Bronchial epithelial cell (primary cell): ENCODE results near the gene XIRP2. TPM values are rescaled to one million over a fixed set of nuclear protein-coding genes. Genes with fewer than 3 reads are reported as not detected.
"Not testable (repeated sequence)": the region's sequence is repeated elsewhere in the genome, so short reads cannot be mapped to it uniquely, and the experiment has no call there.

ENCODE experiments used
- DNase-seq: peaks from one replicate; pipeline ENCODE4 v3.0.0-alpha.2; 2010; ENCODE audit warnings: low read depth
- FAIRE-seq: peaks from 2 replicates; lab custom pipeline; 2011; peaks lifted over from hg19 to GRCh38; lab: Jason Lieb, UNC
- H3K27me3 ChIP-seq: 2 replicates; pipeline ENCODE4 v1.5.1; 2011; ENCODE audit warnings: low read length; ENCODE audit not compliant: control insufficient read depth, insufficient read depth
- H3K36me3 ChIP-seq: 2 replicates; pipeline ENCODE4 v1.5.1; 2011; ENCODE audit warnings: low read length; ENCODE audit not compliant: control insufficient read depth, insufficient read depth
- H3K4me3 ChIP-seq: 2 replicates; pipeline ENCODE4 v1.5.1; 2011; ENCODE audit warnings: mild to moderate bottlenecking, low read depth, low read length, control low read depth
- CTCF ChIP-seq: IDR thresholded peaks from 2 replicates; pipeline ENCODE4 v1.5.1; 2011; ENCODE audit warnings: mild to moderate bottlenecking, moderate library complexity, low read length, control low read depth, inconsistent platforms; ENCODE audit not compliant: insufficient read depth, severe bottlenecking
- total RNA-seq: library from RNA; depleted of rRNA; stranded (reverse); fragments of >200 nt; gene quantifications from 2 replicates; pipeline ENCODE4 v1.2.1, GENCODE V29; 2014

Gene XIRP2
- total RNA-seq, 1 donor from 2014 or later, result not detected

GRCh38 chr2:167265004-167265403, 376.7 kb downstream of the XIRP2 start:
- FAIRE-seq, result no peak
- no peak for DNase-seq
- TF ChIP-seq CTCF, result no peak
- no peaks in the 10 kb centered on the region for H3K27me3 ChIP-seq
- H3K36me3 ChIP-seq, result no peaks in the 10 kb centered on the region
- H3K4me3 ChIP-seq, result no peak overlapping the region

GRCh38 chr2:167265722-167266121, 377.4 kb downstream of the XIRP2 start:
- Histone ChIP-seq H3K36me3 (no peaks in the 10 kb centered on the region), H3K27me3 (no peaks in the 10 kb centered on the region), H3K4me3 (no peak overlapping the region)
- TF ChIP-seq CTCF, result no peak
- no peak for DNase-seq
- FAIRE-seq, result no peak

- not testable (repeated sequence) for H3K4me3 ChIP-seq, FAIRE-seq, DNase-seq, H3K36me3 ChIP-seq, H3K27me3 ChIP-seq
Measured at GRCh38 chr2:167268245-167268644, 380.0 kb downstream of the XIRP2 start.

- no peaks in the 10 kb centered on the region for H3K27me3 ChIP-seq
- TF ChIP-seq CTCF, result no peak
Measured at GRCh38 chr2:167271932-167272331, 383.7 kb downstream of the XIRP2 start.

GRCh38 chr2:167275046-167275445, 386.8 kb downstream of the XIRP2 start:
- H3K4me3 ChIP-seq, result no peak overlapping the region
- no peak for FAIRE-seq
- no peaks in the 10 kb centered on the region for H3K27me3 ChIP-seq
- TF ChIP-seq CTCF, result no peak
- H3K36me3 ChIP-seq, result no peaks in the 10 kb centered on the region
- no peak for DNase-seq

More at GRCh38 chr2:167271932-167272331, 383.7 kb downstream of the XIRP2 start:
- DNase-seq (no peak), FAIRE-seq (no peak)
- H3K36me3 ChIP-seq, result no peaks in the 10 kb centered on the region
- no peak overlapping the region for H3K4me3 ChIP-seq

GRCh38 chr2:167279810-167280209, 391.5 kb downstream of the XIRP2 start:
- Histone ChIP-seq H3K4me3 (no peak overlapping the region), H3K36me3 (no peaks in the 10 kb centered on the region), H3K27me3 (no peaks in the 10 kb centered on the region)
- FAIRE-seq, result no peak
- no peak for TF ChIP-seq CTCF
- DNase-seq, result no peak
